HG03469 (cell line): ENCODE data around the gene ARHGEF5.
"Not testable (repeated sequence)": the region's sequence is repeated elsewhere in the genome, so short reads cannot be mapped to it uniquely, and the experiment has no call there.

Source experiments
- ATAC-seq: cut with Tn5 transposase; IDR thresholded peaks from one replicate; pipeline ENCODE4 v1.9.1; 2021; ENCODE audit warnings: mild to moderate bottlenecking, moderate library complexity, moderate number of reproducible peaks; ENCODE audit not compliant: unreplicated experiment

Gene ARHGEF5

GRCh38 chr7:144355176-144355822 lies at the start of gene ARHGEF5:
ARHGEF5 (plus strand) TSS chr7:144355402; CDS start chr7:144362670, 7,268 bp downstream.
- ATAC-seq: peak; percentile 41

- ATAC-seq: not testable (repeated sequence)
These were observed 45.5 kb upstream of the ARHGEF5 start for GRCh38 chr7:144309702-144310101.

DNA sequence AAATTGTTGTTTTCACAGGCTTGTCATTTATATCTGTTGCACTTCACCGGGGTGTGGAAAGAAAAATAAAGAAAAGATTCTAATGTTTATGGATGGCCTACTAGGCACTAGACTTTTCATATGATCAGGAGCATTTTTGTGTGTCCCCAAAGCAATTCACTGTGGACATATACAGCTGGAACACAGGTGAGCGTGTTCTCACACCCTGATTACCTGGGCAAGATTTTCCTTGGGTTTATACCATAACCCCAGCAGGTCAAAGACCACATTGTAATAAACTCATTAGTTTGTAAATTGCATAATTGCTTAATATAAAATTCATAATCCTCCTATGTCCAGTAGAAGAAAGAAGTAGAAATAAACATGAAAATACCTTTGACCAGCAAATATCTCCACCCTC lies 44.0 kb upstream of the ARHGEF5 start:
- not testable (repeated sequence) for ATAC-seq

- ATAC-seq: not testable (repeated sequence)
These were observed 43.2 kb upstream of the ARHGEF5 start, which contains the start of gene OR2A1 for GRCh38 chr7:144311872-144312469. OR2A1 (plus strand) TSS chr7:144312419; CDS start chr7:144318125, 5,706 bp downstream.

DNA sequence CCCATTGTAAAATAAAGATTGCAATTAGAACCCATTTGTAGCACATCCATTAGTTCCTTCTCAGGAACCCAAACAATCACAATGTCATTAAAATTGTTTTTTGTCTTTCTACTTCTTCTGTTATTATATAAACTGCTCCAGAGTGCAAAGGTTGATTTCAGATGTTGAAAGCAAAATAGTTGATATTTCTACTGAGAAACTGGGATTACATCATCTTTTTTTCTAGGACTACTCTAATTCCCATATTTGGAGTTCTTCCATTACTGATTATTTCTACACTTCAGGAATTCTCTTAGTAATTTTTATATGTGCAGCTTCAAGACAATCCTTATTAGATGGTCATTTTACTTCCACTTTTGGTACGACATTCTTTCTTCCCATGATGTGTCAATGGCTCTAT lies 37.7 kb upstream of the ARHGEF5 start:
- ATAC-seq: not testable (repeated sequence)

- ATAC-seq: not testable (repeated sequence)
These were observed 35.7 kb upstream of the ARHGEF5 start for GRCh38 chr7:144319547-144319946.

DNA sequence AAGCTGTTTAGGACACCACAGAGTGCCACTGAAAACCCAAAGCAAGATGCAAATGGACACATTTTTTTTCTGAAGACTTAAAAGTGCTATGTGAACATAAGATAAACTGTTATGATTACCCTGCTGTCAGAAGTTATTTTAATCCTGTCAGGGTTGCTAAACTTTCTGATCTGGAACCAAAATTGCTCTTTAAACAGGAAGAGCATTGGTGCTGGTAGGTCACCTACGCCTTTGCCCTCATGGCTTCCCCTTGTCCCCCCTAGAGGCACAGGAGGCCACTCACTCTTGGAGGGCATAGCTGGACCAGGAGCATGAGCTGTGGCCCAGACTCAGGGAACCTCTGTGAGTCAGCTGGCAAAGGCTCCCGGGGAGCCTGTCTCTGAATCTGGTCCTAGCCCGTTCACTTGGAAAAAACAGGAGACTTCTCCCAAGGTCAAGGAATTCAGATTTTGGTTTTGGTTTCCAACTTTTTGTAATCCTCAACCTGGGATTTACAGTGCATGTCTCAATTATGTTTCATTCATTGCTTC lies 33.5 kb upstream of the ARHGEF5 start:
- not testable (repeated sequence) for ATAC-seq

GRCh38 chr7:144323359-144323758 lies 31.8 kb upstream of the ARHGEF5 start:
- ATAC-seq: not testable (repeated sequence)

- not testable (repeated sequence) for ATAC-seq
These were observed 29.3 kb upstream of the ARHGEF5 start for GRCh38 chr7:144325868-144326267.

- ATAC-seq: not testable (repeated sequence)
These were observed 25.2 kb upstream of the ARHGEF5 start for GRCh38 chr7:144330044-144330443.

DNA sequence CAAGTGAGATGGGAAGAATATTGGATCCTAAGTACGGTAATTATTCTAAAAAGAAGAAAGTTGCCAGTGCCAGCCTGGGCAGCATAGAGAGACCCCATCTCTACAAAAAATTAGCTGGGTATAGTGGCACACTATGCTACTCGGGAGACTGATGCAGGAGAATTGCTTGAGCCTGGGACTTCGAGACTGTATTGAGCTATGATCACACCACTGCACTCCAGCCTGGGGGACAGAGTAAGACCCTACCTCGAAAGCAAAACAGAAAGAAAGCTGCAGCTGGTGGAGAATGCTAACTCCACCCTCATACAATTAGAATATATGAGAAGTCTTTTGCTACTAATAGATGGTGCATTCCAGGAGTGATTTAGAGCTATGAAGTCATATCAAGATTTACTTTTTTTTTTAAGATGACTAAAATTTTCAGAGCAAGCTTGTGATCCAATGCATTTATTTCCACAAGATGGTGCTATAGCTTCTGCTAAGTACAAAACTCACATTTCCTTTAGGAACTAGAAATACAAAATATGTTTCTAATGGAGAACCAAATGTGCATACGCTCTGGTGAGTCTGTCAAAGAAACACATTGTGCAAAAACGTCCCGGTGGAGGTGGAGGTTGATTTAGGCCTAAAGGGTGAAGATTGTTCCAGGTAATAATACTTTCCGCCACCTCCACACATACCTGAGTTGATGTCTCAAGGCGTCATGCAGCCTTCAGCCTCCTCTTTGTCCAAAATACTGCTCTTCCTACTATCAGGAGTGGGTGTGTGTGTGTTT lies 23.8 kb upstream of the ARHGEF5 start:
- ATAC-seq: peak; percentile 40

DNA sequence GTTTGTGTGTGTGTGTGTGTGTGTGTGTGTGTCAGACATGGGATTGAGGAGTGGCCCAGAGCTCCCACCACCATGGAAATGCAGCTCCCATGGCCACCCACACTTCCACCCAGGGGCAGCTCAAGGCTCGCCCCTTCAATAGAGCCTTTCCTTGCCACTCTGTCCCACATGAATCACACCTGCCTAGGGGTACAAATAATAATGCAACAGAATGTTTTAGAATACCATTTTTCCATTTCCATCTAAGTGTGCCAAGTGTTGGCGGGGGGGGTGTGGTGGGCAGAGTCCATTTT lies 23.3 kb upstream of the ARHGEF5 start:
- not testable (repeated sequence) for ATAC-seq

DNA sequence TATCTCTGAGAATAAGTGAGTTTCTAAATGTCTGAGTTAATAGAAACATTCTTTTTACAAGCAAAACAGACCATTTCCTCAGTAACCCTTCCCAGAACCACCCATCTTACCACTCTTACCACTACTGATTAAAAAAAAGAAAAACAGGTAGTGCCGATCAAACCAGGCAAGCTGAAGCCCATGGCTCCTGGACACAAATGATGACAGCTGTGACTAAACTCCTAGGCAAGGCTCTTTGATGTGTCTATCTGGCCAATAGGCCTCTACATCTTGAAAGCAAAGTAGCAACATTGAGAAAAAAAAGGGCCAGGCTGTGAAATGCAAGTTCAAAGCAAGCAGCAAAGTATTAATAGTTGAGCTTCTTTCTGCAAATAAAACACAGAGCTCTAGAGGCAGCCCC lies 6.6 kb upstream of the ARHGEF5 start:
- peak; percentile 29 for ATAC-seq

DNA sequence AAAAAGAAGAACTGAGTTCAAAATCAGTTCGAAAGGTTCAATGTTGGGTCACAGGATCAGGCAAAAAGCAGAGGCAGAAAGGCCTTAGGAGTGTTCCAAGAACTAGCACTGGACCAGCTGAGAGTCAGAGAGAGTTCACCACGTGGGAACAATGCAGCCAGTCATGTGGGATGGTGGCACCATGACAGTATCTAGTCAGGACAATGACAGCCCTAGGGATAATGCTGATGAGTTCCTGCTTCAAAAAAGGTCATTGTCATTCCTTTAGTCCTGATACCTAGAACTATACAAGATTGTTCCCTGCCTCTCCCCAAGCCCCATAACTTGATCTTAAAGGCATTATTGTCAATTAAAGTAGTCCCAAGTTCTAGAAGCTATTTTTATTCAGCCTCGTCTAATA lies 3.5 kb upstream of the ARHGEF5 start:
- not testable (repeated sequence) for ATAC-seq

GRCh38 chr7:144356185-144356584 lies 983 bp downstream of the ARHGEF5 start:
- ATAC-seq: not testable (repeated sequence)

DNA sequence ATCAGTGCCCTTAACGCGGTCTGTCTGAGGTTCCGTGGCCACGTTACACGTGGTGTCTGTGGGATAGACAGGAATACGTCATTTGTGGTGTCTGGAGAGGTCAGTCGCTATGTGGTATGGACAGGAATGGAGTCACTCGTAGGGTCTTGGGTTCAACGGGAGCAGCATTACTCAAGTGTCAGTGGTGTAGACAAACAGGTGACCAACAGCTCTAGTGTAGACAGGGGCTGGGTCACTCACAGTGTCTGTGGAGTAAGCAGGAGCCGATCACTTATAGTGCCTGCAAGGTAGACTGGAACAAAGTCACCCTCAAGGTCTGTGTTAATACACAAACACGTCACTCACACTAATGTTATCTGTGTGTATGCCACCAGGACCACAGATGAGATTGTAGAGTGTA lies 1.7 kb downstream of the ARHGEF5 start:
- ATAC-seq: not testable (repeated sequence)

- not testable (repeated sequence) for ATAC-seq
These were observed 6.9 kb downstream of the ARHGEF5 start for GRCh38 chr7:144362061-144362460.

GRCh38 chr7:144365523-144365922 lies 10.3 kb downstream of the ARHGEF5 start:
- not testable (repeated sequence) for ATAC-seq

DNA sequence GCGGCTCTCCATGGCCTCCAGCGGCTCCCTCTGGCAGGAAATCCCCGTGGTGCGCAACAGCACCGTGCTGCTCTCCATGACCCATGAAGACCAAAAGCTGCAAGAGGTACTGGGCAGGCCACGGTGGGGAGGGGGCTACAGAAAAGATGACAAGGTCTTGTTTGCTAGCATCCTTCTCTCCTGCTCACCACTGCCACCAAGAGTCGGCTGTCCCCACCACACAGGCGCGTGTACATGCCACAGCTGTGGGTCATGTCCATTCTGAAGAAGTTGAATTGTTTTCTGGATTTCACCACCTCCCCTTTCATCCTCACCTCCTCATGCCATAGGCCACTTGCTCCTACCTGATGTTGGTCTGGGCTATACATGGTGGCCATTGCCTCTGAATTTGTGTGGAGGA lies 12.0 kb downstream of the ARHGEF5 start:
- not testable (repeated sequence) for ATAC-seq

DNA sequence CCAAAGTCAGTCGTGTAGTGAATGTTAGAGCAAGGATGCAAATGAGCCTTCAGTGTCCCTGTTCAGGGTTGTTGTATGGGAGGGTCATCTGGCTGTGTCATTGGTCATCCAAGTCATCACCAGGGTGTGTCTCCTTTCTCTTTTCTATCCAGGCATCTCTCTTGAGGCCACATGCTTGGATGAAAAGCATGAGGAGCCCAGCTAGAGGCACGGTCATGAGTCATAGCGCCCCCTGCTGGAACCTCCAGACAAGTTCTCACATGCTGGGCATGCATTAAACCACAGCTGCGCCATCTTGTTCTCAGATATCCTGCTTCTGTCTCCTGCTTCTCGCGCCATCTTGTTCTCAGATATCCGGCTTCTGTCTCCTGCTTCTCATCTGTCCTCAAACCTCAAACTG lies 14.0 kb downstream of the ARHGEF5 start:
- ATAC-seq: not testable (repeated sequence)

DNA sequence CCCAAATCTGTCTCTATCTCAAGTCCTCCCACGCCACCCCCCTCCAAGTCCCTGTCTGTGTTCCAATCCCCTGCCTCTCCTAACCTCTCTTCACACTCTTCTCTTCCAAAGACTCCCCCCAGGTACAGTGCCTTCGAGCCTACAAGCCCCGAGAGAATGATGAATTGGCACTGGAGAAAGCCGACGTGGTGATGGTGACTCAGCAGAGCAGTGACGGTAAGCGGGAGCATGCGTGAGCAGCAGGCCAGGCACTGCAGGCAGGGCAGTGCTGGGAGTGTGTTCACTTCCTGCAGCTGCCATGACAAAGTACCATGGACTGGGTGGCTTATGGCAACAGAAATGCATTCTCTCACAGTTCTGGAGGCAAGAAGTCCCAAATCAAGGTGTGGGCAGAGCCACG lies 23.4 kb downstream of the ARHGEF5 start:
- no peak for ATAC-seq
